Epithelial cell of proximal tubule (primary cell): ENCODE data around the gene PXDN. TPM values are rescaled to one million over a fixed set of nuclear protein-coding genes. Genes with fewer than 3 reads are reported as not detected.

Source experiments
- DNase-seq: peaks from one replicate; pipeline ENCODE4 v3.0.0-alpha.2; 2011; ENCODE audit warnings: low read depth
- H3K4me3 ChIP-seq: 2 replicates; pipeline ENCODE4 v1.5.1; 2011; ENCODE audit warnings: low read depth, mild to moderate bottlenecking, low read length
- total RNA-seq: library from RNA; depleted of rRNA; stranded (reverse); fragments of >200 nt; gene quantifications from 2 replicates; pipeline ENCODE4 v1.2.3, GENCODE V29; 2015
- TF ChIP-seq, protein P1 (sequence below): conservative IDR thresholded peaks from 2 replicates; pipeline ENCODE4 v1.5.1; 2012; ENCODE audit warnings: low read depth, mild to moderate bottlenecking, low read length

PXDN gene
- total RNA-seq, 1 donor from 2014 or later, result 197 TPM

DNA sequence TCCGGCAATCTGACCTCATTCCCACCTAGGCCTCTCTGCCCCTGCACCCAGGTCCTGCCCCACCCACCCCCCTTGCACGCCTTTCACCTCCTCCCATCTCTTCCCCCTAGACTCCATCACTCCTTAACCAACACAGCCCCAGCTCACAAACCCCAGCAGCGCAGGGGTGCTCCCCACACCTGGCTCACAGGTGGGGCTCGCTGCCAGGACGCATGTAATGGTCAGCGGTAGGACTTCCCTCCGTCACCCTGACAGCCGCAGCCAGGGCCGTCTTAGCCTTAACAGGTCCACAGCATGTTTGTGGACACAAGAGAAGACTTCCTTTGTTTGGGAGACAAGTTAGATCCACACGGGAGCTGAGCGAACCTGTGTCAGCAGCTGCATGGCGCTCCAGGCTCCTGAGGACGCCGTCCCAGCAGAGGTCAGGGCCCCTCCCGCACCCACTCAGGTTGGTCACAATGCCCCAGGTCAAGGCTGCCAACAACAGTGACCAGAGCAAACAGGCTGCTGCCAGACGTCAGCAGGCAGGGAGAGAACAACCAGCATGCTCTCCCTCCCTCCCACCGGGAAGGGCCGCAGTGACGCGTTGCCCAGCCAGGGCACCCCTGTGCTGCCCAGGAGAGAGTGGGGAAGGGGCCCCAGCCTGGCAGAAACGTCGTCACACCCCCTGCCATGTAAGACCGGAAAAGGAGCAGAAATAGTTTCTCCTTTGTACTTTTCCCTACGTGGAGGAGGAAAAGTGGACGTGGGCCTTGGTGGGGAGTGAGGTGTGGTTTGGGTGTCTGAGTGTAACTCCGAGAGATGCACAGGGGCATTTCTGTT lies 68.0 kb downstream of the PXDN start:
- TF ChIP-seq, protein P1, sequence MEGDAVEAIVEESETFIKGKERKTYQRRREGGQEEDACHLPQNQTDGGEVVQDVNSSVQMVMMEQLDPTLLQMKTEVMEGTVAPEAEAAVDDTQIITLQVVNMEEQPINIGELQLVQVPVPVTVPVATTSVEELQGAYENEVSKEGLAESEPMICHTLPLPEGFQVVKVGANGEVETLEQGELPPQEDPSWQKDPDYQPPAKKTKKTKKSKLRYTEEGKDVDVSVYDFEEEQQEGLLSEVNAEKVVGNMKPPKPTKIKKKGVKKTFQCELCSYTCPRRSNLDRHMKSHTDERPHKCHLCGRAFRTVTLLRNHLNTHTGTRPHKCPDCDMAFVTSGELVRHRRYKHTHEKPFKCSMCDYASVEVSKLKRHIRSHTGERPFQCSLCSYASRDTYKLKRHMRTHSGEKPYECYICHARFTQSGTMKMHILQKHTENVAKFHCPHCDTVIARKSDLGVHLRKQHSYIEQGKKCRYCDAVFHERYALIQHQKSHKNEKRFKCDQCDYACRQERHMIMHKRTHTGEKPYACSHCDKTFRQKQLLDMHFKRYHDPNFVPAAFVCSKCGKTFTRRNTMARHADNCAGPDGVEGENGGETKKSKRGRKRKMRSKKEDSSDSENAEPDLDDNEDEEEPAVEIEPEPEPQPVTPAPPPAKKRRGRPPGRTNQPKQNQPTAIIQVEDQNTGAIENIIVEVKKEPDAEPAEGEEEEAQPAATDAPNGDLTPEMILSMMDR, result no peak
- H3K4me3 ChIP-seq, result no peak overlapping the region
- no peak for DNase-seq

GRCh38 chr2:1675633-1676032 lies 68.7 kb downstream of the PXDN start:
- H3K4me3 ChIP-seq, result no peak overlapping the region
- TF ChIP-seq, protein P1, result no peak
- DNase-seq, result no peak

DNA sequence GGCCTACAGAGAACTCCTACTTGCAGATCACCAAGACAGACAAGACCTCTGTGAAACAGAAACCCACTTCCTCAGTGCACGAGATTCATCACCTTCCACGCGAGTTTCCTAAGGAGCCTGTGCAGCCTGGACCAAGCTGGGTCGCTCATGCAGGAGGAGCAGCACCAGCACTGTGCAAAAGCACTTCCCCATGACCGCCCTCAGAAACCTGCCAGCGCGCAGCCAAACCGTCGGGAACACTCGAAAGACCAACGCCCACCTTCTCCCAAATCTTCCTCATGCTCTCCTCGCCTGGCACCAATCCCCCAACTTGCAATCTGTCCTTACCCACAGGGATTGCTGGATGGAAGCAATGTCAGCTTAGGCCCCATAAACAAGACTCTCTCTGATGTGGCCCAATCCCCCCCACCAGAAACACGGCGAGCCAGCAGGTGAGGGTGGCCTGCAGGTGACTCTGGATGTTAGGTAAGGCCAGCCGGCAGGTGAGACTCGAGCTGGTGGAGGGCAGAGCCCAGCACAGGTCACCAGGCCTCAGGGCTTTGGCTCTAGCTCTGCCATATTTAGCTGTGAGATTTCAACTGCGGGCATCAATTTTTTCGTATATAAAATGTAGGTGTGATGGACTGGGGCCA lies 69.4 kb downstream of the PXDN start:
- no peak for DNase-seq
- TF ChIP-seq, protein P1, result no peak

DNA sequence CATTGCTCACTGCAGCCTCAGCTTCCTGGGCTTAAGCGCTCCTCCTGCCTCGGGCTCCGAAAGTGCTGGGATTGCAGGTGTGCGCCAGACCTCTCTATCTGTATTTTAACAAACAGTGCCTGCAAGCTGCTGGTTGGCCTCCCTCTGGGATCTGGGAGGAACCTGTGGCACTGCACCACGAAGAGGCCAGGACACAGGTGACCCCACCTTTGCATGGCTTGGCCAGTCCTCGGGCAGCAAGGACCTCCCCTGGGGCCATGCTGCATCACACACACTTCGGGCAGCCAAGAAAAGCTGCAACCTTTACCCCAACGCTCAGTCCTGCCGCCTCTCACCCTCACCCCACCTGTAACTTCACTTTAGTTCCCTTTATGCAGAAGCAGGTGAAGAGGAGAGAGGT lies 70.0 kb downstream of the PXDN start:
- no peak overlapping the region for H3K4me3 ChIP-seq
- no peak for DNase-seq
- TF ChIP-seq, protein P1, result no peak

More for the DNA sequence above, 69.4 kb downstream of the PXDN start:
- no peak overlapping the region for H3K4me3 ChIP-seq

- no peak overlapping the region for H3K4me3 ChIP-seq
- DNase-seq, result no peak
- TF ChIP-seq, protein P1, result no peak
Measured at GRCh38 chr2:1673160-1673944, 71.0 kb downstream of the PXDN start.

GRCh38 chr2:1672738-1673137 lies 71.6 kb downstream of the PXDN start:
- TF ChIP-seq, protein P1, result no peak
- DNase-seq, result no peak
- no peak overlapping the region for H3K4me3 ChIP-seq
